ENCODE results near the gene ABHD4.

DNA sequence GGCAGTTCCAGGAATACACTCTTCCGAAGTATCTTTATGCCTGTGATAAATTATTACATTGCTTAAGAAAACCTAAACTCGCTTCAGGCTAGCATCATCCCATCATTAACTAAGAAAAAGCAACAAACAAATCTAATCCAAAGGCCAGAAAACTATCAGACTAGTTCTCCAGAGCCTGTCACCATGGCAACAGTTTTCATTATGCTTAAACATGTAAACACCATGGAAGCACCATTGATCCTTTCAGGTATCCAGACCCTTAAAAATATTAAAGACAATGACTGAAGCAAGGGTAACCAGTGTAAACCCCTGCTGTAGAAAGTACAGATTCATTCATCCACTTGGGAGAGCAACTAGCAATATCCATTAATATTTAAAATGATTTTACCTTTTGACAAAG, 18.9 kb upstream of the ABHD4 start:
- TF ChIP-seq, protein P1, sequence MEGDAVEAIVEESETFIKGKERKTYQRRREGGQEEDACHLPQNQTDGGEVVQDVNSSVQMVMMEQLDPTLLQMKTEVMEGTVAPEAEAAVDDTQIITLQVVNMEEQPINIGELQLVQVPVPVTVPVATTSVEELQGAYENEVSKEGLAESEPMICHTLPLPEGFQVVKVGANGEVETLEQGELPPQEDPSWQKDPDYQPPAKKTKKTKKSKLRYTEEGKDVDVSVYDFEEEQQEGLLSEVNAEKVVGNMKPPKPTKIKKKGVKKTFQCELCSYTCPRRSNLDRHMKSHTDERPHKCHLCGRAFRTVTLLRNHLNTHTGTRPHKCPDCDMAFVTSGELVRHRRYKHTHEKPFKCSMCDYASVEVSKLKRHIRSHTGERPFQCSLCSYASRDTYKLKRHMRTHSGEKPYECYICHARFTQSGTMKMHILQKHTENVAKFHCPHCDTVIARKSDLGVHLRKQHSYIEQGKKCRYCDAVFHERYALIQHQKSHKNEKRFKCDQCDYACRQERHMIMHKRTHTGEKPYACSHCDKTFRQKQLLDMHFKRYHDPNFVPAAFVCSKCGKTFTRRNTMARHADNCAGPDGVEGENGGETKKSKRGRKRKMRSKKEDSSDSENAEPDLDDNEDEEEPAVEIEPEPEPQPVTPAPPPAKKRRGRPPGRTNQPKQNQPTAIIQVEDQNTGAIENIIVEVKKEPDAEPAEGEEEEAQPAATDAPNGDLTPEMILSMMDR (conservative IDR thresholded peaks at IDR 0.05; ENCODE audit: low read depth in 2 of 2), result no peak
- TF ChIP-seq EZH2 (IDR thresholded peaks at IDR 0.05; ENCODE audit: low read depth, unreplicated experiment) (no peak), POLR2AphosphoS5 (IDR thresholded peaks at IDR 0.05; ENCODE audit: low read depth) (no peak)
- TF ChIP-seq, protein P2, sequence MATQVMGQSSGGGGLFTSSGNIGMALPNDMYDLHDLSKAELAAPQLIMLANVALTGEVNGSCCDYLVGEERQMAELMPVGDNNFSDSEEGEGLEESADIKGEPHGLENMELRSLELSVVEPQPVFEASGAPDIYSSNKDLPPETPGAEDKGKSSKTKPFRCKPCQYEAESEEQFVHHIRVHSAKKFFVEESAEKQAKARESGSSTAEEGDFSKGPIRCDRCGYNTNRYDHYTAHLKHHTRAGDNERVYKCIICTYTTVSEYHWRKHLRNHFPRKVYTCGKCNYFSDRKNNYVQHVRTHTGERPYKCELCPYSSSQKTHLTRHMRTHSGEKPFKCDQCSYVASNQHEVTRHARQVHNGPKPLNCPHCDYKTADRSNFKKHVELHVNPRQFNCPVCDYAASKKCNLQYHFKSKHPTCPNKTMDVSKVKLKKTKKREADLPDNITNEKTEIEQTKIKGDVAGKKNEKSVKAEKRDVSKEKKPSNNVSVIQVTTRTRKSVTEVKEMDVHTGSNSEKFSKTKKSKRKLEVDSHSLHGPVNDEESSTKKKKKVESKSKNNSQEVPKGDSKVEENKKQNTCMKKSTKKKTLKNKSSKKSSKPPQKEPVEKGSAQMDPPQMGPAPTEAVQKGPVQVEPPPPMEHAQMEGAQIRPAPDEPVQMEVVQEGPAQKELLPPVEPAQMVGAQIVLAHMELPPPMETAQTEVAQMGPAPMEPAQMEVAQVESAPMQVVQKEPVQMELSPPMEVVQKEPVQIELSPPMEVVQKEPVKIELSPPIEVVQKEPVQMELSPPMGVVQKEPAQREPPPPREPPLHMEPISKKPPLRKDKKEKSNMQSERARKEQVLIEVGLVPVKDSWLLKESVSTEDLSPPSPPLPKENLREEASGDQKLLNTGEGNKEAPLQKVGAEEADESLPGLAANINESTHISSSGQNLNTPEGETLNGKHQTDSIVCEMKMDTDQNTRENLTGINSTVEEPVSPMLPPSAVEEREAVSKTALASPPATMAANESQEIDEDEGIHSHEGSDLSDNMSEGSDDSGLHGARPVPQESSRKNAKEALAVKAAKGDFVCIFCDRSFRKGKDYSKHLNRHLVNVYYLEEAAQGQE (IDR thresholded peaks at IDR 0.05; ENCODE audit: unreplicated experiment), result no peak
